Upper lobe of left lung (tissue), 6 donors: ENCODE data around the gene ME3. TPM values are rescaled to one million over a fixed set of nuclear protein-coding genes. Genes with fewer than 3 reads are reported as not detected.
A peak's percentile ranks its signal among the peaks of the same experiment; 100 is the strongest.

ENCODE experiments used
- ATAC-seq, 2 donors: fragments of 200-7000 bp; cut with Tn5 transposase; one replicate each; pipeline ENCODE4 v1.9.1; 2022; ENCODE audit warnings: mild to moderate bottlenecking in 2 of 2, moderate library complexity in 2 of 2; ENCODE audit not compliant: low FRiP score in 2 of 2
- DNase-seq, 2 donors: peaks; one replicate each; pipeline ENCODE4 v3.0.0-alpha.2; 2019 to 2020
- H3K27ac ChIP-seq, 4 donors: fragments of 200-600 bp; sonication (generic); one replicate each; pipeline ENCODE4 v1.5.1; 2016 to 2019
- H3K27me3 ChIP-seq, 4 donors: fragments of 200-600 bp; sonication (generic); one replicate each; pipeline ENCODE4 v1.5.1; 2017 to 2019
- H3K36me3 ChIP-seq, 4 donors: fragments of 200-600 bp; sonication (generic); one replicate each; pipeline ENCODE4 v1.5.1; 2016 to 2019
- H3K4me1 ChIP-seq, 4 donors: fragments of 200-600 bp; sonication (generic); one replicate each; pipeline ENCODE4 v1.5.1; 2018 to 2019
- H3K4me3 ChIP-seq, 4 donors: fragments of 200-600 bp; sonication (generic); one replicate each; pipeline ENCODE4 v1.5.1; 2017 to 2019; ENCODE audit warnings: mild to moderate bottlenecking in 2 of 4, moderate library complexity in 1 of 4
- H3K9me3 ChIP-seq, 4 donors: fragments of 200-600 bp; sonication (generic); one replicate each; pipeline ENCODE4 v1.5.1; 2018 to 2019
- EP300 ChIP-seq, 4 donors: sonication (generic); formaldehyde crosslinking; IDR thresholded peaks; one replicate each; pipeline ENCODE4 v1.5.1; 2017; ENCODE audit warnings: antibody characterized with exemption in 4 of 4, control low read depth in 2 of 4
- POLR2A ChIP-seq, 4 donors: fragments of 450-650 bp; IDR thresholded peaks; one replicate each; pipeline ENCODE4 v1.5.1; 2016 to 2017; ENCODE audit warnings: antibody characterized with exemption in 4 of 4, mild to moderate bottlenecking in 2 of 4
- POLR2AphosphoS5 ChIP-seq, 2 donors: sonication (generic); formaldehyde crosslinking; IDR thresholded peaks; one replicate each; pipeline ENCODE4 v1.5.1; 2017; ENCODE audit warnings: antibody characterized with exemption in 2 of 2
- WGBS, 2 donors: methylation state at CpG; one replicate each; pipeline ENCODE4 v1.1.5; 2017 to 2018; 5-methylcytosine and 5-hydroxymethylcytosine counted together
- total RNA-seq, 6 donors: library from RNA; depleted of rRNA in 4 of 6; stranded (reverse); fragments of >200 nt in 4 of 6; gene quantifications; one replicate each; pipeline versions ENCODE4 v1.1.0 to v1.2.1, GENCODE V29; 2016 to 2021
- TF ChIP-seq, protein P1 (sequence below), 6 experiments: fragments of 450-650 bp in 4 of 6; fragments of 200-600 bp in 2 of 6; sonication (generic) in 2 of 6; IDR thresholded peaks; one replicate each; pipeline ENCODE4 v1.5.1; 2016 to 2019; ENCODE audit warnings: antibody characterized with exemption in 6 of 6
- donor health status: DM: no; HTN: no; CAD: no; lungs with moderate emphysema.
- donor health status: DM: no; HTN: yes; CAD: no; lungs with severe emphysema.

ME3 gene
- total RNA-seq, 6 donors from 2014 or later, result 19.5 to 56.6 (median 34.7) TPM

DNA sequence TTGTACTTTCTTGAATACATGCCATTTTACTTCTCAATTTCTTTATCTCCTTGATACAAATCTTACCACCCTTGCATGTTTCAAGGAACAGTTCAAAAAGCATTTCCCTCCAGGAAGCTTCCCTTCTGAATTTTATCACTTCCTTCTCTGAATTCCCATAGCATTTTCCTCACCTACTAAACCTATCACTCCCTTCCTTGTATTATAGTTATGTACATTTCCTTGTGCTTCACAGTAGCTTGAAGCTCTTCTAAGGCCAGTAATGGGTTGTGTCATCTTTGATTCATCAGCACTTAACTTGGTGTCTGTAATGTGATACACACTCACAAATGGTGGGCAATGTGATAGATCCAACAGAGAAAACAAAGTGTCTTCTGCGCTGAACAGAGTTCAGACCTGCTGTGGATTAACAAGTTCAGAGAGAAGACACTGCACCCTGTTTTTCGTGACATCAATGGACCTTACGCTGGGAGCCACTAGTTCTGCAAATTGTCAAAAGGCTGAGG, 170.2 kb downstream of the ME3 start:
- no peak for TF ChIP-seq POLR2A (IDR thresholded peaks at IDR 0.05)
- Histone ChIP-seq H3K4me3 (no peak overlapping the region), H3K9me3 (no peaks in the 10 kb centered on the region), H3K4me1 (peaks cover 0 to 5% (median 0%) of the 10 kb centered on the region in 4 donors), H3K36me3 (no peaks in the 10 kb centered on the region), H3K27me3 (no peaks in the 10 kb centered on the region), H3K27ac (no peak overlapping the region)
- no peak for ATAC-seq
- WGBS, 2 donors, result 94 to 100% methylated on average over 3 of the region's 3 CpGs
- no peak for DNase-seq

DNA sequence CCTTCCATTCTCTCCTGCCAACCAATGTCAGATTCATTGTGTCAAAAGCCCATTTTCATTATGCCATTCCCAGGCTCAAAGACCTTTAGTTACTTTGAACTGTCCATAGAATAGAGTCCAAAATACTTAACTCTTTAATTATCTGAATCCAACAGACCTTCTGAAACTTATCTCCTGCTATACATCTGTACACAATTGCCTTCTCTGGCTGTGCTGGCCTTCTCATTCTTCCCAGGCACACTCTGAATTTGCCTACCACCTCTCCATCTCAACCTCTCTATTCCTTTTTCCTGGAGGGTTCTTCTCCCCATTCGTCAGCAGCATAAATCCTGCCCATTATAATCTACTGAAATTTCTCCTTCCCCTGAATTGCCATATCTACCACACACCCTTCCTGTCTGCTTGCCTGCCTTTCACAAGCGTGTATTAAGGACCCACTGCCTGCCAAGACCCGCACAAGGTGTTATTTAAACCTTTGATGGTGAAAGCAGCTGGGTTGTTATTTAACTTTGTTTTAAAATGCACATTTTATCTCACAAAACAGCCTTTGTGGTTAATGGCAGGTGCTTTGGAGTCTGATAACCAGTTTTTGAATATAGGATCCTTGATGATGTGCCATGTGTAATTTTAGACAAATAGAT, 171.8 kb downstream of the ME3 start:
- H3K4me3 ChIP-seq, result no peak overlapping the region
- H3K27ac ChIP-seq, result no peak overlapping the region
- ATAC-seq (no peak), DNase-seq (no peak)
- H3K9me3 ChIP-seq, result no peaks in the 10 kb centered on the region
- H3K27me3 ChIP-seq, result no peaks in the 10 kb centered on the region
- WGBS, 2 donors, result 64 to 65% methylated on average over 3 of the region's 3 CpGs
- TF ChIP-seq, protein P1, sequence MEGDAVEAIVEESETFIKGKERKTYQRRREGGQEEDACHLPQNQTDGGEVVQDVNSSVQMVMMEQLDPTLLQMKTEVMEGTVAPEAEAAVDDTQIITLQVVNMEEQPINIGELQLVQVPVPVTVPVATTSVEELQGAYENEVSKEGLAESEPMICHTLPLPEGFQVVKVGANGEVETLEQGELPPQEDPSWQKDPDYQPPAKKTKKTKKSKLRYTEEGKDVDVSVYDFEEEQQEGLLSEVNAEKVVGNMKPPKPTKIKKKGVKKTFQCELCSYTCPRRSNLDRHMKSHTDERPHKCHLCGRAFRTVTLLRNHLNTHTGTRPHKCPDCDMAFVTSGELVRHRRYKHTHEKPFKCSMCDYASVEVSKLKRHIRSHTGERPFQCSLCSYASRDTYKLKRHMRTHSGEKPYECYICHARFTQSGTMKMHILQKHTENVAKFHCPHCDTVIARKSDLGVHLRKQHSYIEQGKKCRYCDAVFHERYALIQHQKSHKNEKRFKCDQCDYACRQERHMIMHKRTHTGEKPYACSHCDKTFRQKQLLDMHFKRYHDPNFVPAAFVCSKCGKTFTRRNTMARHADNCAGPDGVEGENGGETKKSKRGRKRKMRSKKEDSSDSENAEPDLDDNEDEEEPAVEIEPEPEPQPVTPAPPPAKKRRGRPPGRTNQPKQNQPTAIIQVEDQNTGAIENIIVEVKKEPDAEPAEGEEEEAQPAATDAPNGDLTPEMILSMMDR (IDR thresholded peaks at IDR 0.05), result no peak
- TF ChIP-seq EP300 (IDR thresholded peaks at IDR 0.05) (no peak), POLR2AphosphoS5 (IDR thresholded peaks at IDR 0.05) (no peak), POLR2A (IDR thresholded peaks at IDR 0.05) (no peak)
- peaks cover 0 to 5% (median 0%) of the 10 kb centered on the region in 4 donors for H3K4me1 ChIP-seq
- no peaks in the 10 kb centered on the region for H3K36me3 ChIP-seq

DNA sequence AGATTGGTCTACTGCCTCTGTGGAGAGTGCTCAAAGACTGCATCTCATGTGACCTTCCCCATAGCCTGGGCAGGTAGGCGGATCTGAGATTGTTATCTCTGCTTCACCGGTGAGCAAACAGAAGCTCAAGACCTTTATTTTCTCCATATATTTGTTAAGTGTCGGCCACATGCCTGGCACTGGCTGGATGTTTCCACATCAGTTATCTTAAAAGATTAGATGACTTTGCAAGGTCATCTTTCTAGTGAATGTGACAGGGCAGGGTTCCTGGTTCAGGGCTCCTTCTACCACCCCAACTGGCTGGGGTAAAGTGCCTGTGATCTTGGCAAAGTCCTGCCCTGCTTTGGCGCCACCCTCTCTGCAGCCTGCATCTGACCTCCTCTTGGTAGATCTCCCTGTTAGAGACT, 172.7 kb downstream of the ME3 start:
- no peak for ATAC-seq
- Histone ChIP-seq H3K27ac (no peak overlapping the region), H3K36me3 (no peaks in the 10 kb centered on the region), H3K4me3 (no peak overlapping the region), H3K9me3 (no peaks in the 10 kb centered on the region), H3K27me3 (no peaks in the 10 kb centered on the region), H3K4me1 (peaks cover 0 to 5% (median 0%) of the 10 kb centered on the region in 4 donors)
- no peak for DNase-seq
- no peak for TF ChIP-seq EP300 (IDR thresholded peaks at IDR 0.05)
- TF ChIP-seq POLR2A (IDR thresholded peaks at IDR 0.05), result no peak
- TF ChIP-seq, protein P1 (IDR thresholded peaks at IDR 0.05), result no peak
- 71 to 75% methylated on average over 4 of the region's 4 CpGs for WGBS, 2 donors

DNA sequence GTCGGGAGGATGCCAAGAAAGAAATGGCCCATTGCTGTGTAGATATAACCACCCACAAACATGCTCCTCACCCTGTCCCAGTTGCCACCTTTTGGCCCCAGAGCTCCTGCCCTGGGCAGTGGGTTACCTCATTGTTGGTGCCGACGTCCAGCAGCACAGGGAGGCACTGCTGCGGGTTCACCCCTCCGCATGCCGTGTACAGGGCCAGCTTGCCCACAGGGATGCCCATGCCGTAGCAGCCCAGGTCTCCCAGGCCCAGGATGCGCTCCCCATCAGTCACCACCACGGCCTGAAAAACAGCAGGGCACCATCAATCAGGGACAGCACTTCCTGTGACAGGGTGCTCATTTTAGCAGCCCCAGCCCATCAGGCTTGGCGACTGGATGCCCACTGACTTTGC, 174.6 kb downstream of the ME3 start:
- TF ChIP-seq EP300 (IDR thresholded peaks at IDR 0.05) (no peak), POLR2A (IDR thresholded peaks at IDR 0.05) (no peak), POLR2AphosphoS5 (IDR thresholded peaks at IDR 0.05) (no peak)
- TF ChIP-seq, protein P1 (IDR thresholded peaks at IDR 0.05), result no peak
- Histone ChIP-seq H3K36me3 (no peaks in the 10 kb centered on the region), H3K27ac (no peak overlapping the region), H3K4me3 (no peak overlapping the region), H3K27me3 (no peaks in the 10 kb centered on the region), H3K4me1 (no peaks in the 10 kb centered on the region), H3K9me3 (no peaks in the 10 kb centered on the region)
- ATAC-seq, result peak in 1 of 2 donors; percentile 15
- peak in 1 of 2 donors; percentile 43 for DNase-seq
- 85 to 92% methylated on average over 2 to 5 of the region's 10 CpGs for WGBS, 2 donors

DNA sequence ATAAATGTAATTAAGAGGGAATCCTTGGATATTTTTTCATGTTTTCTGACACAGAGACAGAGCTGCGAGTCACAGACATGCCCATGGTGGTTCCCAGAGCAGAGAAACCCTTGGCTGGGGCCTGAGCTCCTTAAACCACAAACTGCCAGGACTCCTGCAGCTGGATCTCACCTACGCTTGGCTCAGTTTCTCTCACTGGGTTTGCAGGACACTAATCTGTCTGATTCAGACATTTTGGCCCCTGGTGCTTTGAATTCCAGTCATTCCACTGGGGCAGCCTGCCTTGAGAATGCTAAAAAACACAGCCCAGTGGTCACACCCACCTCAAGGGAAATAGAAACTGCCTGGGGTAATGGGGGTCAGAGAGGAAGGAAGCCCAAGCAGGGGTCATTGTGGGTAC, 175.1 kb downstream of the ME3 start:
- Histone ChIP-seq H3K9me3 (no peaks in the 10 kb centered on the region), H3K4me3 (no peak overlapping the region), H3K36me3 (no peaks in the 10 kb centered on the region), H3K4me1 (no peaks in the 10 kb centered on the region), H3K27me3 (no peaks in the 10 kb centered on the region), H3K27ac (no peak overlapping the region)
- 88 to 94% methylated on average over 2 of the region's 2 CpGs for WGBS, 2 donors
- DNase-seq, result no peak
- TF ChIP-seq POLR2A (IDR thresholded peaks at IDR 0.05) (no peak), POLR2AphosphoS5 (IDR thresholded peaks at IDR 0.05) (no peak), EP300 (IDR thresholded peaks at IDR 0.05) (no peak)
- TF ChIP-seq, protein P1 (IDR thresholded peaks at IDR 0.05), result no peak
- peak in 1 of 2 donors; percentile 31 for ATAC-seq
